Measurements from ENCODE around the gene IFITM2. TPM values are rescaled to one million over a fixed set of nuclear protein-coding genes. Genes with fewer than 3 reads are reported as not detected.

IFITM2 gene
- total and polyA plus RNA-seq, 2 of the 4 experiments (the other 2 are of a cell fraction), result 31.2 to 564 TPM

- H3K9me3 ChIP-seq (ENCODE audit: control insufficient read depth, insufficient read depth, low read length), result no peaks in the 10 kb centered on the region
- ATAC-seq (ENCODE audit: low read depth) (no peak), DNase-seq (no peak)
- H3K4me3 ChIP-seq (ENCODE audit: insufficient read depth, low read depth, low read length), result no peak overlapping the region
- H2BK120ac ChIP-seq (ENCODE audit: low read depth, low read length), result no peak overlapping the region
- in situ Hi-C loops (cut with MboI; ENCODE audit: low sequenced_read_pairs), result no loop called here
- H3K9ac ChIP-seq (ENCODE audit: low read depth, low read length), result no peak overlapping the region
- no peak overlapping the region for H2AK9ac ChIP-seq (replicated peaks; ENCODE audit: low read depth, low read length, poor library complexity)
- no peak overlapping the region for H4K5ac ChIP-seq (ENCODE audit: low read depth, low read length)
- 84% methylated on average over 8 of the region's 18 CpGs; no CpG with 5 or more reads in 1 of the 2 experiments for WGBS, 2 experiments (ENCODE audit: extremely low coverage in 2 of 2, insufficient read length in 1 of 2)
- no peak overlapping the region for H3K23ac ChIP-seq (ENCODE audit: low read depth, low read length)
- intact Hi-C loops (cut with micrococcal nuclease), result no loop called here
- H3K14ac ChIP-seq (replicated peaks; ENCODE audit: low read depth, low read length), result no peak overlapping the region
- no peaks in the 10 kb centered on the region for H3K79me1 ChIP-seq (ENCODE audit: low read depth in 1 of 2, low read length in 2 of 2)
- H2AK5ac ChIP-seq (ENCODE audit: low read depth, low read length), result no peak overlapping the region
- H3K56ac ChIP-seq (ENCODE audit: extremely low read depth, insufficient read depth, low read length), result no peak overlapping the region
- TF ChIP-seq RAD21 (IDR thresholded peaks at IDR 0.05; ENCODE audit: low read length) (no peak), RFX5 (IDR thresholded peaks at IDR 0.05; ENCODE audit: low read depth, low read length) (no peak)
- no peak overlapping the region for H3K4me2 ChIP-seq (ENCODE audit: low read depth, low read length)
- no peak overlapping the region for H2BK5ac ChIP-seq (ENCODE audit: low read depth, low read length, poor library complexity, severe bottlenecking)
- H3K4ac ChIP-seq (ENCODE audit: low read depth, low read length), result no peak overlapping the region
- H3K18ac ChIP-seq (ENCODE audit: low read depth, low read length), result no peak overlapping the region
- H2BK15ac ChIP-seq (ENCODE audit: low read depth, low read length), result no peak overlapping the region
- no peaks in the 10 kb centered on the region for H3K36me3 ChIP-seq (ENCODE audit: control insufficient read depth, insufficient read depth, low read length)
- no peak overlapping the region for H3K27ac ChIP-seq (ENCODE audit: insufficient read depth, low read length)
- H2AFZ ChIP-seq (replicated peaks; ENCODE audit: low read length, poor library complexity), result no peak overlapping the region
- ChIA-PET POLR2A (ENCODE audit: unreplicated experiment) (no interaction called here), CTCF (no interaction called here)
- no peak overlapping the region for H2BK20ac ChIP-seq (ENCODE audit: low read depth, low read length)
- H3K4me1 ChIP-seq (ENCODE audit: control insufficient read depth, insufficient read depth, low read length), result no peaks in the 10 kb centered on the region
- BruUV-seq (replicated peaks), result no TSS peak
- no peak overlapping the region for H4K8ac ChIP-seq (ENCODE audit: low read depth in 2 of 2, low read length in 2 of 2)
- no peak overlapping the region for H4K91ac ChIP-seq (ENCODE audit: insufficient read depth, low read depth, low read length)
- dilution Hi-C loops (cut with HindIII; ENCODE audit: low sequenced_read_pairs, unreplicated experiment), result no loop called here
- no peaks in the 10 kb centered on the region for H4K20me1 ChIP-seq (ENCODE audit: insufficient read depth, low read length)
- no peaks in the 10 kb centered on the region for H3K9me1 ChIP-seq (ENCODE audit: insufficient read depth, low read length)
- peaks cover 24% of the 10 kb centered on the region for H3K27me3 ChIP-seq (ENCODE audit: control insufficient read depth, insufficient read depth, low read length)
Measured at GRCh38 chr11:267491-267994, 40.1 kb upstream of the IFITM2 start.

Data from IMR-90 (cell line).